DND-41 (cell line): ENCODE measurements around the gene RERG.

Source experiments
- EZH2 ChIP-seq: IDR thresholded peaks from 3 replicates; pipeline ENCODE4 v1.6.1; 2012; ENCODE audit warnings: borderline replicate concordance, low read depth, mild to moderate bottlenecking, moderate library complexity, low read length, inconsistent platforms; ENCODE audit not compliant: severe bottlenecking
- TF ChIP-seq, protein P1 (sequence below): IDR thresholded peaks from 2 replicates; pipeline ENCODE4 v1.5.1; 2012; ENCODE audit warnings: borderline replicate concordance, low read length, moderate library complexity, mild to moderate bottlenecking; ENCODE audit not compliant: poor library complexity, severe bottlenecking; ENCODE audit errors: extremely low read depth

DNA sequence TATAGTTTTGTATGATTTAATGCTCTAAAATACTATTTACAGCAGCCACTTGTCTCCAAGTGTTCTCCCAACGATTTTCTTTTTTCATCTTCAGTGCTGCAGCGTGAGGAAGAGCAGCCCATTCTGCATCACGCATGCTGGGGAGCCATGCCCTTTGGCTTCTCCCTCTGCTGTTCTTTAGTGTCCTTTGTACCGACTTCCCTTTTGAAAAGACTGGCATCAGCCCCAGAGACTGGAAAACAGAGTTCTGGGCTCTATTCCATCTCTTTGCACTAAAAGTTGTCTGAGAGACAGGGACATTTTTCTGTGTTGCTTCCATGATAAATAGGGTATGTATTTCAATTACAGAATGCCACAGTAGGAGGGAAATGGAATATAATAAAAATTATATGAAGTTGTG, 105.1 kb downstream of the RERG start:
- TF ChIP-seq, protein P1, sequence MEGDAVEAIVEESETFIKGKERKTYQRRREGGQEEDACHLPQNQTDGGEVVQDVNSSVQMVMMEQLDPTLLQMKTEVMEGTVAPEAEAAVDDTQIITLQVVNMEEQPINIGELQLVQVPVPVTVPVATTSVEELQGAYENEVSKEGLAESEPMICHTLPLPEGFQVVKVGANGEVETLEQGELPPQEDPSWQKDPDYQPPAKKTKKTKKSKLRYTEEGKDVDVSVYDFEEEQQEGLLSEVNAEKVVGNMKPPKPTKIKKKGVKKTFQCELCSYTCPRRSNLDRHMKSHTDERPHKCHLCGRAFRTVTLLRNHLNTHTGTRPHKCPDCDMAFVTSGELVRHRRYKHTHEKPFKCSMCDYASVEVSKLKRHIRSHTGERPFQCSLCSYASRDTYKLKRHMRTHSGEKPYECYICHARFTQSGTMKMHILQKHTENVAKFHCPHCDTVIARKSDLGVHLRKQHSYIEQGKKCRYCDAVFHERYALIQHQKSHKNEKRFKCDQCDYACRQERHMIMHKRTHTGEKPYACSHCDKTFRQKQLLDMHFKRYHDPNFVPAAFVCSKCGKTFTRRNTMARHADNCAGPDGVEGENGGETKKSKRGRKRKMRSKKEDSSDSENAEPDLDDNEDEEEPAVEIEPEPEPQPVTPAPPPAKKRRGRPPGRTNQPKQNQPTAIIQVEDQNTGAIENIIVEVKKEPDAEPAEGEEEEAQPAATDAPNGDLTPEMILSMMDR, result no peak
- no peak for TF ChIP-seq EZH2
